ENCODE measurements around the gene NR2F2.

Gene NR2F2

DNA sequence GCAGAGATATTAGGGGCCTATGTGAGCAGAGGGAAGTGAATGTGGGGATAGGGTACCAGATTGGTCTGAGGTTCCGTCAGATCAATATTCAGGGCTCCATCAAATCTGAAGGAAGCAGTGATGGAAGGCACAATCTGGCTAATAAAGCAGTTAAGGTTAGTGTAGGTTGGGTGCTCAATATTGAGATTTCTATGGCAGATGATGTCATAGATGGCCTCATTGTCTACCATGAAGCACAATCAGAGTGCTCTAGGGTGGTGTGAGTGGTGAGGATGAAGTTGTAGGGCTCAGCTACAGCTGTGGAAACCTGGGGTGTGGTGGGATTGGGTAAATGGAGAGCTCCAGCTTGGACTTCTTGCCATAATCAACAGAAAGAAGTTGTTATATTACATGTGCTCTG, 58.2 kb downstream of the NR2F2 start:
- no peak for TF ChIP-seq SIN3A (IDR thresholded peaks at IDR 0.05; ENCODE audit: borderline replicate concordance, insufficient read depth, low read length)
- no peak for TF ChIP-seq FOXP2 (optimal IDR thresholded peaks at IDR 0.05; ENCODE audit: borderline replicate concordance, extremely low read depth, extremely low read length, insufficient read depth)
- TF ChIP-seq POLR2AphosphoS5 (IDR thresholded peaks at IDR 0.05; ENCODE audit: low read depth, low read length) = no peak
- no peak for TF ChIP-seq TAF1 (IDR thresholded peaks at IDR 0.05; ENCODE audit: borderline replicate concordance, insufficient read depth, low read length)
- TF ChIP-seq, protein P1, sequence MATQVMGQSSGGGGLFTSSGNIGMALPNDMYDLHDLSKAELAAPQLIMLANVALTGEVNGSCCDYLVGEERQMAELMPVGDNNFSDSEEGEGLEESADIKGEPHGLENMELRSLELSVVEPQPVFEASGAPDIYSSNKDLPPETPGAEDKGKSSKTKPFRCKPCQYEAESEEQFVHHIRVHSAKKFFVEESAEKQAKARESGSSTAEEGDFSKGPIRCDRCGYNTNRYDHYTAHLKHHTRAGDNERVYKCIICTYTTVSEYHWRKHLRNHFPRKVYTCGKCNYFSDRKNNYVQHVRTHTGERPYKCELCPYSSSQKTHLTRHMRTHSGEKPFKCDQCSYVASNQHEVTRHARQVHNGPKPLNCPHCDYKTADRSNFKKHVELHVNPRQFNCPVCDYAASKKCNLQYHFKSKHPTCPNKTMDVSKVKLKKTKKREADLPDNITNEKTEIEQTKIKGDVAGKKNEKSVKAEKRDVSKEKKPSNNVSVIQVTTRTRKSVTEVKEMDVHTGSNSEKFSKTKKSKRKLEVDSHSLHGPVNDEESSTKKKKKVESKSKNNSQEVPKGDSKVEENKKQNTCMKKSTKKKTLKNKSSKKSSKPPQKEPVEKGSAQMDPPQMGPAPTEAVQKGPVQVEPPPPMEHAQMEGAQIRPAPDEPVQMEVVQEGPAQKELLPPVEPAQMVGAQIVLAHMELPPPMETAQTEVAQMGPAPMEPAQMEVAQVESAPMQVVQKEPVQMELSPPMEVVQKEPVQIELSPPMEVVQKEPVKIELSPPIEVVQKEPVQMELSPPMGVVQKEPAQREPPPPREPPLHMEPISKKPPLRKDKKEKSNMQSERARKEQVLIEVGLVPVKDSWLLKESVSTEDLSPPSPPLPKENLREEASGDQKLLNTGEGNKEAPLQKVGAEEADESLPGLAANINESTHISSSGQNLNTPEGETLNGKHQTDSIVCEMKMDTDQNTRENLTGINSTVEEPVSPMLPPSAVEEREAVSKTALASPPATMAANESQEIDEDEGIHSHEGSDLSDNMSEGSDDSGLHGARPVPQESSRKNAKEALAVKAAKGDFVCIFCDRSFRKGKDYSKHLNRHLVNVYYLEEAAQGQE (IDR thresholded peaks at IDR 0.05; ENCODE audit: insufficient read depth in 1 of 2, low read depth in 2 of 2, low read length in 2 of 2) = no peak

Measured in PFSK-1 (cell line).